GM18519 (cell line): ENCODE measurements around the gene BLVRA.
"Not testable (repeated sequence)": the region's sequence is repeated elsewhere in the genome, so short reads cannot be mapped to it uniquely, and the experiment has no call there.

ENCODE experiments used
- ATAC-seq: cut with Tn5 transposase; IDR thresholded peaks from one replicate; pipeline ENCODE4 v1.9.1; 2021; ENCODE audit warnings: mild to moderate bottlenecking, moderate library complexity; ENCODE audit not compliant: unreplicated experiment, low FRiP score

Gene BLVRA, protein sequence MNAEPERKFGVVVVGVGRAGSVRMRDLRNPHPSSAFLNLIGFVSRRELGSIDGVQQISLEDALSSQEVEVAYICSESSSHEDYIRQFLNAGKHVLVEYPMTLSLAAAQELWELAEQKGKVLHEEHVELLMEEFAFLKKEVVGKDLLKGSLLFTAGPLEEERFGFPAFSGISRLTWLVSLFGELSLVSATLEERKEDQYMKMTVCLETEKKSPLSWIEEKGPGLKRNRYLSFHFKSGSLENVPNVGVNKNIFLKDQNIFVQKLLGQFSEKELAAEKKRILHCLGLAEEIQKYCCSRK

GRCh38 chr7:43758029-43758821 is at the start of gene BLVRA:
Gene BLVRA (plus strand): TSS chr7:43758680. CDS start chr7:43771159, 12,479 bp downstream.
- ATAC-seq, result peak; percentile 36

GRCh38 chr7:43711503-43711902 is 47.0 kb upstream of the BLVRA start:
- no peak for ATAC-seq

DNA sequence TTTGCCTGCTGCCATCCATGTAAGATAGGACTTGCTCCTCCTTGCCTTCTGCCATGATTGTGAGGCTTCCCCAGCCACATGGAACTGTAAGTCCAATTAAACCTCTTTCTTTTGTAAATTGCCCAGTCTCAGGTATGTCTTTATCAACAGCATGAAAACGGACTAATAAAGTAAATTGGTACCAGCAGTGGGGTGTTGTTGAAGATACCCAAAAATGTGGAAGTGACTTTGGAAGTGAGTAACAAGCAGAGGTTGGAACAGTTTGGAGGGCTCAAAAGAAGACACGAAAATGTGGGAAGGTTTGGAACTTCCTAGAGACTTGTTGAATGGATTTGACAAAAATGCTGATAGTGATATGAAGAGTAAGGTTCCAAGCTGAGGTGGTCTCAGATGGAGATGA is 42.5 kb upstream of the BLVRA start:
- ATAC-seq, result not testable (repeated sequence)

- ATAC-seq, result no peak
These were observed 41.9 kb upstream of the BLVRA start for GRCh38 chr7:43716598-43716997.

- no peak for ATAC-seq
These were observed 37.2 kb upstream of the BLVRA start for GRCh38 chr7:43721193-43721806.

DNA sequence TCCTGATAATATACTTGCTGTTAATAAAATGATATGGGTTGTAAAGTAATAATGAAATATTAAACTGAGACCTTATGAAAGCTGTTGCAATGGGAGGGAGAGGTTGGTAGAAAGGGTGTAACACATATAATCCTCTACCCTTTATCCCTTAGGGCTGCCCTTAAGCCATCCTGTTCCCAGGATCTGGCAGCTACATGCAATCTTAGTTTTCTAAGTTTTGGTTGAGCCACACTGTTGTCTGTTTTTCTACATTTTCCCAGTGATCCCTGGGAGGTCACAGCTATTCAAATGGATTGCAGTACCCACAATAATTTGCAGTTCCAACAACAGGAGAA is 35.5 kb upstream of the BLVRA start:
- no peak for ATAC-seq

GRCh38 chr7:43725251-43725650 is 33.2 kb upstream of the BLVRA start:
- no peak for ATAC-seq

DNA sequence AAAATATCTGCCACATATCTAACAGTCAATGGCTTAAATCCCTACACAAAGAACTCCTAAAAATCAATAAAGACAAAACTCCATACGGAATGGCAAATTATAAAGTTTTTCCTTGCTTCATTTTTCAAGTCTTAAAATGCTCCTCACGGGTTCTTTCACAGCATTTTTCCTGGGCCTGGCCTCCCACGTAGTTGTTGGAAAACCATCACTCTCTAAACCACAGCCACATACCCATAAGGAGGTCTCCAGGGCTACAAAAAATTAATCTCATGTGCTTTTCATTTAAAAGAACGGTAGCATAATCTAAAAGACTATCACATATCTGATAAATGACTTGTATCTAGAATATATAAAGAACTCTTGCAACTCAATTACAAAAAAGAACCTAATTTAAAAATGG is 32.0 kb upstream of the BLVRA start:
- ATAC-seq, result no peak

- ATAC-seq, result no peak
These were observed 31.5 kb upstream of the BLVRA start for GRCh38 chr7:43727003-43727402.

DNA sequence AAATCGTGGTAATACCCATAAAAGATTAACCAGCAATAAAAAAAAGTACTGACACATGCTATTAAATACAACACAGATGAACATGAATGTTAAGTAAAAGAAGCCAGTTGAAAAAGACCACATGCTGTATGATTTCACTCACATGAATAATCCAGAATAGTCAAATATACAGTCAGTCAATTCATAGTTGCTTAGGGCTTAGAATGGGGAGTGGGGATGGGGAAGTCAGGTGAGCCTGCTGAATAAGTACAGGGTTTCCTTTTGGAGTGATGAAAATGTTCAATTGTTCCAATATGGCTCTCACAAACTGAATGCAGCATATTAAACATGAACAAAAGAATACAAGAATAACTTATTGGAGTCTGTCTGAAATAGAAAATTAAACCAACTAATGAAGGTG is 31.0 kb upstream of the BLVRA start:
- no peak for ATAC-seq

DNA sequence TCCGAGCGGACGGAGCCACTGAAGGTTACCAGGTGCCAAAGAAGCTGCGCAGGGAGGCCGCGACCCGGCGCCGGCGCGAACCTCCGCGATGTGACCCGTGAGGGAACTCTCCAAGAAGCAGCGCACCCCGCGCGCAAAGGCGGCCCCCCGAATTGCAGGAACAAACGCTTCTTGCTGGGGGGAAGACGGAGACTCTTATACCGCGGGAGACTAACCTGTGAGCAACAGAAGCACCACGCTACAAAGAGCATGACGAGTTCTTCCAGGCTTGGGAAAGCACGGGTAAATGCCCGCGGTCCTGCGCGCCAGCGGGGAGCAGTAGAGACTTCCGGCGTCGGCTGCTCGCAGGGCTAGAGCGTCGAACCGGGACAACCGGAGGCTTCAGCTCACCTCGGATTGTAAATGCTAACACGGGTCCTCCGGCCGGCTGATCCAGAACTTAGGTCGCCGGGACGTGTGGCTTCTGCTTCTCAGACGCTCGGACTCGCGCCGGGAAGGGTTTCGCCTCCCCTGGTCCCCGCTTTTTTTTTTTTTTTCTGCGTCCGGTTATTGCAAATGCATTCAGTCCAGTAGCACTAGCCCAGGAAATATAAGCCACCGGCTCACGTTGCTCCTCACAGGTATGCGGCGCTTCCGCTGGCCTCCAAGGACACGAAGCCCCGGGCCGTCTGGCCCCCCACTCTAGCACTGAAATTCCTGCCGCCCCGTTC is 29.1 kb upstream of the BLVRA start, which contains the start of gene COA1:
COA1 (minus strand) TSS at position 310 of the 710 bp plus-strand sequence. CDS start 80,909 bp downstream, outside the sequence.
- ATAC-seq, result peak; percentile 62

DNA sequence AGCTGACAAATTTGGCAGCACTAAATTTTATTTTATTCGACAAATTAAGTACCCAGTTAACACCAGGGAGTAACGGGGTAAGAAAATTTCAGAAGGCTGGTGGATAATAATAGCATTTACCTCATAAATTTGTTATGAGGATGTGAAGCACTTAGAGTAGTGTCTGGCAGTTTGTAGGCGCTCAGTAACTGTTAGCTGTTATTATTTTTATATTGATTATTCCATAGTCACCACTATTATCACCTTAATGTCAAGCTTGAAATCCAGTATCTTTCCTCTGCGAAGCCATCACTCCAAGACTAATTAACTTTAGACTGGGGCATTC is 28.6 kb upstream of the BLVRA start:
- no peak for ATAC-seq

- not testable (repeated sequence) for ATAC-seq
These were observed 27.0 kb upstream of the BLVRA start for GRCh38 chr7:43731494-43731893.

GRCh38 chr7:43734575-43735332 is 23.7 kb upstream of the BLVRA start:
- not testable (repeated sequence) for ATAC-seq

GRCh38 chr7:43735403-43735801 is 23.1 kb upstream of the BLVRA start:
- ATAC-seq, result peak; percentile 15

- peak; percentile 57 for ATAC-seq
These were observed 22.5 kb upstream of the BLVRA start for GRCh38 chr7:43735802-43736603.

DNA sequence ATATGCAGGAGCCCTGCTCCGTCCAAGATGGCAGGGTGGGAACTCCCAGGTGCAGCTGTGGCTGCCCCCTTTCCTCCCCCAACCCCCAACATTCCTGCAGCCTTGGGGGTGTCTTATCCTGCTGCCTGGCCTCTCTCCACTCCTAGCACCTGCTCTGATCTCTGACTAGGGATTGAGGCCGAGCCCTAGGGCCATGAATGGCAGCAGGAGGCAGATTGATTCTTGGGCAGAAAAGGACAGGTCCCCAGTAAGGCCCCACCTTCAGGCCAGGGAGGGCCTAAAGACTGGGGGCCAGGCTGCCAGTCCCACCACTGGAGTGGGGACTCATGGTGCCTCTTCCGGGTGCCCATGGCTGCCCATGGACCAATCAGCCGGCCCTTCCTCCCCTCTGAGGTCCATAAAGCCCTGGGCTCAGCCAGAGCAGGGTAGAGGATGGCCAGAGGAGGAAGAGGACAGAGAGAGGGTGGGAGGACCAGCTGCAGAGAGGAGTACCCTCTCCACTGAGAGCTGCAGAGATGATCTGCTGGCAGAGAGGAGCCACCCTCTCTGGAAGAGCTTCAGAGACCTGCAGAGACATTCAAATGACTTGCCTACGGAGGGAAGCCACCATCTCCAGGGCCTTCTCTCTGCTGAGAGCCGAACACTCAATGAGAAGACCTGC is 20.9 kb upstream of the BLVRA start:
- no peak for ATAC-seq

GRCh38 chr7:43742692-43743091 is 15.8 kb upstream of the BLVRA start:
- ATAC-seq, result no peak
